NT2/D1 (cell line): ENCODE results near the gene SLC7A7.

Source experiments
- YY1 ChIP-seq: IDR thresholded peaks from 2 replicates; pipeline ENCODE4 v1.6.1; 2011; ENCODE audit not compliant: insufficient read length, insufficient read depth
- ZNF274 ChIP-seq: IDR thresholded peaks from 2 replicates; pipeline ENCODE4 v1.6.1; 2011; ENCODE audit warnings: mild to moderate bottlenecking, low read depth, low read length

GRCh38 chr14:22848351-22849164, 33.3 kb upstream of the SLC7A7 start:
- no peak for TF ChIP-seq ZNF274
- TF ChIP-seq YY1: no peak
